Islet precursor cell (in vitro differentiated cells): ENCODE results near the gene RERE.
"Not testable (repeated sequence)": the region's sequence is repeated elsewhere in the genome, so short reads cannot be mapped to it uniquely, and the experiment has no call there.

Experiments
- DNase-seq: peaks from one replicate; pipeline ENCODE4 v3.0.0-alpha.2; 2018

RERE gene

DNA sequence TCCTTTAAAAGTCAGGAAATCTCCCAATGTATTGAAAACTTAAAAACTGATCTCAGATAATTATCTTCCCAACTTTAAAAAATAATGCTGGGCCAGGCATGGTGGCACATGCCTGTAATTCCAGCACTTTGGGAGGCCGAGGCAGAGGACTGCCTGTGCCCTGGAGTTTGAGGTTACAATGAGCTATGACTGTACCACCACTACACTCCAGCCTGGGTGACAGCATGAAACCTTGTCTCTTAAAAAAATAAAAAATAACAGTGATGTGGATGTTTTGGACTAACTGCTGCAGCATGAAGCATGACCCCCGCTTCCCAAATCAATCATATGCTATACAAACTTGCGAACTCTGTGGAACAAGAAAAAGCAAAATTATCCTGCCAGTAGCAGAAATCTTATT, 186.3 kb downstream of the RERE start:
- no peak for DNase-seq

DNA sequence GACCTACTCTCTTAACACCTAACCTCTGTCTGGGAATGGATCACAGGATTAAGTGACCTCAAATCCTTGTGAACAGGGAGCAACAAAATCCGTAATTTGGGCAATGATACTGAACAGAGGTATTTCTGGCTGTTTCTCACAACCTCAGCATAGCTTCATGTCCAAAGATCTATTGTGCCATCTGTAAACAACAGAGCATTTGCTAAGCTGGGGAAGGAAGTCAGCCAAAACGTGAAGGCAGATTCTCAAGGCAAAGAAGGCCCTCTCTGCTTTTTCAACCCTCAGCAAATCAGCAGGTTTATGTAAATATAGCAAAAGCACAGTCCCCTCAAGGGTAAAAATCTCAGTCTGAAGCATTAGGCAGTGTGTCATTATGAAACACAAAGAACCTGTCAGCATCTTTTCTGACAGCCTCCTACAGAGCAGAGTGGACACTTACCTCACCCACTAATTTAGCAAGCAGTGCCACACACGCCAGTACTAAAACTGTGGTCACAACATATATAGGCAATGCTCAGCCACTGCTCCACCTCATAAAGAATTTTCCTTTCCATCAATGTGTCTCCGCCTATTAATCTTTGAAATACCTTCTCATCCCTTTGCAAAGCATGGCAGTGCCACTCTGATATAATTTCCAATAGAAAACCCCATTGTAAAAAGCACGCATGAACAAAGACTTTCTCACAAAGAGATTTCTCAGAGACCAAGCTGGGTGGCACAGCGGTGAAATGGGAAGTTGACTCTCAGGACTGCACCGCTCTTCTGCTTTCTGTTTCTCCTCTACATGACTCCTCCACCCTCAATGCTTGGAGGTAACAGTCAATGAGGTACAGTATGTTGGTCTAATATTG, 188.0 kb downstream of the RERE start:
- no peak for DNase-seq

DNA sequence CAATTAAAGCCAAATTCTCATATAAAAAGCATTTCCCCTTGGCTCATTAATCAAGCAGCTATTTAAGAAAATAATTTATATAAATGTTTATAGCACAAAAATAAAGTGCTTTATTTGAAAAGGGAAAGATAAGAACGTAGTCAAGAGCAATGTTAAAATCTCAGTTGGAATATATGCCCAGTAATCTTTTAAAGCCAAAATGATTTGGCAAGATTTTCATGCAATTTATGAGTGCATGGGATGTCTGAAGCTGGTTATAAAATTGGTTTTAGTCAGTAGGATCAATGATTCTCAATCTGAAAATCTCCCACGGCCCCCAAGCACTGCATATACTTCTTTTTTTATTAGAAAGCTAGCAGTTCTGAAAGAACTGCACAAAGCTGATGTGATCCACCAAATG, 188.8 kb downstream of the RERE start:
- DNase-seq, result no peak

DNA sequence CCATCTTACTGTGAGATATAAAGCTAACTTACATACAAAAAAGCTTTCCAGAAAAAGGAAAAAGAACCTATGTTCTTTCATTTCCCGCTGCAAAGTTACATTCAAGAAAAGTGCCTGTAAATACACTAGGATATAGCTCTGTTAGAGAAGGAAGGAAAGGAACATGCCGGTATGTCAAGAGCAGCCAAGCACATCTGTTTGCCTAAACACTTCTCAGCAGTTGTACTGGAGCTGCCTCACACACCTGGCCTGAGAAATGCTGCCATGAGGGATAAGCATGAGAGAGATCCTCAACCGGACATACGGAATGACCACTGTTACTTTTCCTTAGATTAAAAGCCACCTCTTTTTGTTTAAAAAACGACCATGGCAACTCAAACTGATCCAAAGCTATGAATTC, 189.7 kb downstream of the RERE start:
- DNase-seq, result no peak

DNA sequence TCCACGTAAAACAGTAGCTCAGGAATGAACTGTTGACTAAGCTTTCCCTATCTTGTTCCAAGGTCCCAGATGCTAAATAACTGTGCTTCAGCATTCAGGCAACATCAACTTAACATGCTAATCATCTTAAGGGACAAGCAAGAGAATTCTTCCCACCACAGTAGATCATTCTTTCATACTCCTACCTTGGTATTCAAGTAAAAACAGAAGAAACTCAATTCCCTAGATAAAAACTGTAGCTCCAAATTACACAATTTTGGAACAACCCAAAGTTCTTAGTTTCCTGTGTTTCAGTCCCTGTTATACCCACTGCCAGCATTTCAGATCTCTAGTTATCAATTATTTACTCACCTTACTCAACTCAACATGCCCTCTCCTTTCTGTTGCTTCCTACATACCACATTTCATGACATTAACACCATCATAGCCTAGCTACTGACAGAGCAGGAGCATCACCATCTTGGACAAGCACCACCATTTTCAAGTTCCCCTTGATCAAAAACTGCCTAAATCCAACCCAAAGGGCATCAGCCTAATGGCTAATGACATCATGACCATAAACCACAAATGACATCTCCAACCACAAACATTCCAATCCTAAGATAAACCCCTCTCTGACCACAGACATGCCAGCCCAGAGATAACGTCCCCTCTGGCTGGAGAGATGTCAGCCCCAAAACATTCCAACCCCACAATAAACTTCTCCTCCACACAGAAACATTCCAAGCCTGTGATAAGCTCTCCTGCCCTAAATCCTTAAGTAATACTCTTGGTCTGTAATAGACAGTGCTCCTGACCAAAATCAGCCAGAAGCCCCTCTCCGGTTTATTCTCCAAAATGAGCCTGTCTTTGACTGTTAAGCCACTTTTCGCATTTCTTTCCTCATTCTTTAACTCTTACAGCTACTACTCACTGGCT, 191.2 kb downstream of the RERE start:
- DNase-seq, result peak; percentile 96

DNA sequence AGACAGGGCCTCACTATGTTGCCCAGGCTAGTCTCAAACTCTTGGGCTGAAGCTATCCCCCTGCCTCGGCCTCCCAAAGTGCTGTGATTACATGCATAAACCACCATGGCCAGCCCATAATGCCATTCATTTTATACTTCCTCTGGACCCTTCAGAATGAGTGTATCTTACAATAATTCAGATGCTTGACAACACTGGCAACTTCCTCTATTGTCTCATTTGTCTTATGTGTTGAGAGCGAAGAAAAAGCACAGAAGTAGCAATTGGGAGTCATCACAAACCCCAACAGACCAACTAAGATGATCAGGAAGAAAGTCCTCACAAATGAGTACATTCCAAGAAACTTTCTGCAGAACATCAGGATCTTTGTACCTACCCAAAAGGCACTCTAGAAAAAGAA, 191.9 kb downstream of the RERE start:
- DNase-seq, result no peak

DNA sequence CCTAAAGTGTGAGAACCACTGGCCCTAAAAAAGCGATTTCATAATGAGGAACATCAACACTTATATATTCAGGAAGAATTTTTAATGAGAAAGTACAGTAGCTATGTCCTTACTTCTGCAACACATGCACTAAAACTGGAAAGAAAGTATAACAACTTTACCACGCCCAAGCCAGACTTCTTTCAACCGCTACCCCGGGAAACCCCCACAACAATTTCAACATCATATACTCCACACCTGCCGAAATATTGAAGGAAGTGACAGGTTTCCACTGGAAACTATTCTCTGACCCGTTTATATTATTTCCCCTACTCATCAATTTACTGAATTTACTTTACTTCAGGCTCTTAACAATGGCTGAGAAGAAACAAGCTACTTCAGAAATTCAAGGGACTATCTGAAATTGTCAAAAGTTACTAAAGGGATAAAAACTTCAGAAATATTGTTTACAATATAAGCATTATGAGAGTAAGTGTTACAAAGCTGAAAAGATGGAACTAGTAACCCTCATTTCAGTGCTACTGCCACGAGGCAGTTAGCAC, 193.7 kb downstream of the RERE start:
- not testable (repeated sequence) for DNase-seq

DNA sequence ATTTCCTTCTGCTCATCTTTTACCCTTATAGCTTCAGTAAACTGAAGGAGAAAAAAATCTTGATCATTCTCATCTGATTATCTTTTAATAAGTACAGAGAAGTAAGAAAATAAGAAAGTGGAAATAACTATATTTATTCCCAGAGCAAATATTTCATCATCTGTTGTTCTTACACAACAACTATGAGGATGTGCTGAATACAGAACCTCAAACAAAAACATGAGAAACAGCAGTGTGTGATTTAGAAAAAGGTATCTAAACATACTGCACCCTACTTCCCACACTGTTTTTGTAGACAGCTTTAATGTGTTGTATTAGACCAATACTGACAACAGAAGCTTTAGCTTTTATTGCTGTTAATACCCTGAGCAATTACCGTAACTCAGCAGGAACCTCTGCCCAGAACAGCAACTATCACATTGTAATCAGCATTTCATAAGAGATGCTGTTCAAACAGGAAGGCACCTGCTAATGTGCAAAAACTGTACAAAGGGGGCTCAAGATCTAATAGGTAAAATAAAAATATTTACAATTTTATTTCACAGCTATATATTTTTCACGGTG, 195.6 kb downstream of the RERE start:
- not testable (repeated sequence) for DNase-seq

DNA sequence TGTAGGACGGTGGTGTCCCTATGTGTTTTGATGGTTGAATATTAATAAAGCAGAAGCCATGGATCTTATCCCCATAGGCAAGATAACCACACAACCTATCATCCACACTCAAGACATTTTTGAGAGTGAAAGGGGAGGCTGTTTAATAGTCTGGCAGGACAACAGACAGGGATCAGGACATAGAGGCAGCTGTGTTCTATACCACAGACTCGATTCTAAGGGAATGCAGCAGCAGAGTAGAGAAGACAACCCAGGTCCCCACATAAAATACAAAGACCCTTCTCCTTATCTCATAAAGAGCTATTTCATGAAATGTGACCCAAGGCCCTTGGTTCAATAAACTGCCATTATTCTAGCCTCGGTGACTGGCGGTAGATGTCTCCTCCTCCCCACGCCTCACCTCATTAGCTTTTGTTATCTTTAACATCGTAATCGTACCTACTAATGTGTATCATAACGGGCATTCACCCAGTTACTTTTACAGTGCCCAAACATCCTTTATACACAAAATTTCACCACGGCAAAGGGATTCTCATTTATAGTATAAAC, 196.3 kb downstream of the RERE start:
- DNase-seq, result not testable (repeated sequence)

DNA sequence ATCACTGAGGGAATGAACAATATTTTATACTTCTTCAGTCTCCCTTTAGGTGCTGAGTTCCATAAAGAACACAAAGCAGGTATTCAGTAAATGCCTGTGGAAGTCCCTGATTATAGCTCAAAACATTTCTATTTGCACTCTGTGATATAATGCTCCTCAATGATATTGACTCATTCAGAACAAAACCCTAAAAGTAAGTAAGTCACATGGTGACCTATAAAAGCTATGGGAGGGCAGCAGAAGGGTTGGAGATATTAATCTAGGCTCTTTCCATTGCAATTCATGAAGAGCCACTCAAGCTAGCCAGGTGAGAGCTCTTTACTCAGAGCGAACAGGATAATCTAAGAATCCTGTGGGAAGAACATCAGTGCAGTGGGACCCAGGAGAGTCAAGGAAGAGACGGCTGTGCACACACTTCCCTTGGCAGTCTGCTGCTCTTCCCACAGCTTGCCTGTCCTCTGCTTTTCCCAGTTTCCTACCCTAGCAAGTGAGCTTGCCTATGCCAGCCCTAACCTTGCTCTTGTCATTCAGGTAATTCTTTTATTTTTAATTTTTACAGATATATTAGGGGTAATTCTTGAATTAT, 197.4 kb downstream of the RERE start:
- not testable (repeated sequence) for DNase-seq

DNA sequence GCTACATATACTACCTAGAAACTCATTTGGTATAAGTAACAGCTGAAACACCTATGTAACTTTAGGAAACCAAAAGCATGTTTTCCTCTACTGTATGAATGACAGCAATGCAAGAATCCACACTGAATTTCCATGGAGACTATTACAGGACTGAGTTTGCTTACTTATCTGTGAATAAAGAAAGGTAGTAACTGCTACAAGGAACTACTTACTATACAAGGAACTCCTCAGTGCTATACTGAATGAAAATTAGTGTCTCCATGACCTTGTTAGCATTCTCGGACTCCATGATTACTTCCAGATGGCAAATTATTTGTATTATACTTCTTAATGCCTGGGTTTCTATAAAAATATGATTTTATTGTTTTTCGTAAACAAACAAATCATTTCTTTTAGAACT, 198.0 kb downstream of the RERE start:
- DNase-seq, result not testable (repeated sequence)

DNA sequence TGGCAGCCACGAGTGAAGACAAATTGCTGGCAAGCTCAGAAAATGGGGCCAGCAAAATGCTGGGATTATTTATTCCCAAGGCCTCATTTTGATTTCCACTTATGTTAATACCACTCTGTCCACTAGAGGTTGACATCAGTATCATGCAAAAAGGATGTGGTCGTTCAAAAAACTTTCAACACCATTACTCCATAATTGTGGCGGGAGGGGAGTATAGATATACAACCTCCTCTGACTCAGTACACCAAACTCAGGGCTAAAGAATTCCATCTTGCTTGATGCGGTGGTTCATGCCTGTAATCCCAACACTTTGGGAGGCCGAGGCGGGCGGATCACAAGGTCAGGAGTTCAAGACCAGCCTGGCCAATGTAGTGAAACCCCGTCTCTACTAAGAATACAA, 200.6 kb downstream of the RERE start:
- not testable (repeated sequence) for DNase-seq

DNA sequence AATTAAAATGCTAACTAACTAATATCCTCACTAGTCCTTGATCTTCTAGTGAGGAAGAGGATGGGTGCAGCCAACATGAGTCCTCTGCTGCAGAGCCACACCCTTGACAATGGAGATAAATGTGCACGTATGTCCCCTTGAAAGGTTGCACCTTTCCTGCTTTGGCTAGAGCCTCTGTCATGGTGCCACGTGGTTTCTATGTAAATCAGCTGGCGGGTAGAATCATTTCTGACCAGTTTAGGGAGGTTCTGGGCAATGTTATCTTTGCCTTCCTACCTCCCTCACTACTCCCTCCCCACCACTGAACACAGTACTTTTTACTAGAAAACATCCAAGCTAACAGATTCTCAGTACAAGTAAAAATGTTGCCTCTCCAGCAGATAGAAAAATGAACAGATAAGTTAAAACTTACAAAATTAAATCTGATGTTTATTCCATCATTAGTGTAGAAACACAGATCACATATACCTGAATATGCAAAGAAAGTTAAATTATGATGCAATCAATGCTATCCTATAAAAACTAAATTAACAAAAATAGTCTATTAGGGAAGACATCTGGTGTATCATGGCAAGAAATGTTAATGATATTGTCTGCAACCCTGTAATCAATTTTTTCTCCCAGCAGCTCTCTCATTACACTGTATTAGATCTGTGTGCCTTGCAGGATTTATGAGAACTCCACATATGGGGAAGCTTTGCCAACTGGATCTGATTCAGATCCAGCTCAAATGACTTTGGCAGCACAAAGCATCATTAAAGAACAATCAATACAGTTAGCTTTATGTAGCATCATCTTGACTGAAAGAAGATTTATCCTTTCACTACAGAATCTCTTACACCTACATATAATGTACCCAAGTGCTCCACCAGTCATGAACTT, 205.6 kb downstream of the RERE start:
- DNase-seq, result not testable (repeated sequence)

DNA sequence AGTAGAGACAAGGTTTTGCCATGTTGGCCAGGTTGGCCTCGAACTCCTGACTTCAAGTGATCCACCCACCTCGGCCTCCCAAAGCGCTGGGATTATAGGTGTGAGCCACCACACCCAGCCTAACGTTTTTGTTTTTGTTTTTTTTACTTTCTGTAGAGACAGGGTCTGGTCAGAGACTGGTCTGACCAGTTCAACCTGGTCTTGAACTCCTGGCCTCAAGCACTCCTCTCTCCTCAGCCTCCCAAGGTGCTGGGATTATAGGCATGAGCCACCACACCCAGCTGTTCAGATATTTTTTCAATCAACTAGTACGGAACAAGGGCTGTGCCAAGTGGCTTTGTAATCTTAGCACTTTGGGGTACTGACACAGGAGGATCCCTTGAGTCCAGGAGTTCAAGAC, 209.5 kb downstream of the RERE start:
- no peak for DNase-seq

DNA sequence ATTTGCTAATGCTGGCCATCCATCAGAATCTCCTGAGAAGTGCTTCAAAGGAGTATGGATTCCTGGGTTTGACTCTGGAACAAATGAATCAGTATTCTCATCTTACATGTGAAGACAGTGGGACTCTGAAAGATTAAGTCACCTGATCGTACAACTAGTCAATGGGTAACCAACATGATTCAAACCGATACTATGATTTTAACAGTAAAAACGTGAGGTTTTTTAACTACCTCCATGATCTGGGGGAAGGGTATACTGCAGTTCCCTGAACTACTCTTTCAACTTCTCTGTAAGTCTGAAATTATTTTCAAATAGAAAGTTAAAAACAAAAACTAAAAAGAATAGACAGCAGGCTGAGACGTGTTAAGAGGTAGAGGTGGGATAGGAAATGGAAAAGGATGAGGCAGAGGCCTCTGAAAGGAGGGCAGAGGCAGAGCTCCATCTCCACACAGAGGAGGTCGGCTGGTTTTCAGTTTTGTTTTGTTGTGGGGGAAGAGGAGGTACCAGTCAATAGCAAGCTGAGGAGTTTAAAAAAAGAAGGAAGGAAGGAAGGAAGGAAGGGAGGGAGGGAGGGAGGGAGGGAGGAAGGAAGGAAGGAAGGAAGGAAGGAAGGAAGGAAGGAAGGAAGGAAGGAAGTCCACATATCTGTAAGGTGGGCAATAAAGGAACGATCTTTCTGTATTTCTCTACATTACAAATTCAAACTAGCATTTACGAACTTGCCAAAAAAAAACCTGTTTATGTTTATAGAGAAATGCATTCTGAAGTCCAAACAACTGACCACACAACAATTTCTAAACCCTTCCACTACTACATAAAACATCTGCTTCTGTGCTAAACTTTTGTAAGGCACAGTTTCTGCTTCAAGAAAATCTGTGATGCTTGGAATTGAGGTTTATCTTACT, 213.1 kb downstream of the RERE start:
- no peak for DNase-seq

DNA sequence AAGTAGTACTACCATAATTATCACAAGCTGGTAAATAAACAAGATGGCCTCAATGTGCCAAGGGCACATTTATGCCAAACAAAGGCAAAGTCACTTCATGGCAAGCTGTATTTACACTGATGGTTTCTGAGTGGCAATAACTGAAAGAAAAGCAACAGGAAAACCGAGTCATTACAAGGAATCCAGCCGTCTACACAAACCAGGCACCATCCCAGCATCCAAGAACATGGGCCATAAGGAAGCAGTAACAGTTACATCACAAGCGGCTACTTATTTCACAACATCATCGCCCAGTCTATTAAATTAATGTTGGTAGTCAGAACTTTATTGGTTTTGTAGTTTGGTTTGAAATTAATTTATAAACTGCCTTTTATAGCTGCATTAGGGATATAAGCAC, 214.2 kb downstream of the RERE start:
- DNase-seq, result no peak

DNA sequence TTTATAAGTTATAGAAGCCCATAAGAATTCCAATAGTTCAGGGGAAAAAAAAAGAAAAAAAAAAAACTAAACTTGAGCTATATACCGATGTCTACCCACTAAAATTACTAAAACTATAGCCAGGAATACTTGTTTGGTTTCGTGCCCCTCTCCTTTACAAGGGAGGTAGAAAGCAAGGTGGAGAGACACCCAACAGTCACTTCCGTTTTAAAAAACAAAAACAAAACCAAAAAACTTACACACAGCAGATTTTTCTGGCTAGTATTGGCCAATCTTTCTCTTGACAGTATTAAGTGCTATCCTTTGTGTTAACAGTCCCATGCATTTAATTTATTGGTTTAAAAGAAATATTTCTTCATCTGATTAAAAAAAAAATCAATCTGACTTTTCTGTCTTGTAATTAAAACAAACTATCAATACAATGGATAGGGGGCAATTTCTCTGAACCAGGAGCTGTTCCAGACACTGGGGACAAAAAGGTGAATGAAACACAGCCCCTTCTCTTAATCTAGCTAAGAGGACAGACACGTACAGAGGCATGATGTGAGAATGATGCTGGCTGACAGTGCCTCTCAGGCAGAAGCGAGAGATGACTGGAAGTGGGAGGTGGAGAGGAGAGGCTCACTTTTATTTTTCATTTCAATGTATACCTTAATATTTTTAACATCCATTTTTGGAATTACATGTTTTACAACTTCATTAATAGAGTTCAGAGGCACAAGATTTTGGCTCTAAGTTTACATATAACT, 214.8 kb downstream of the RERE start:
- DNase-seq, result no peak

DNA sequence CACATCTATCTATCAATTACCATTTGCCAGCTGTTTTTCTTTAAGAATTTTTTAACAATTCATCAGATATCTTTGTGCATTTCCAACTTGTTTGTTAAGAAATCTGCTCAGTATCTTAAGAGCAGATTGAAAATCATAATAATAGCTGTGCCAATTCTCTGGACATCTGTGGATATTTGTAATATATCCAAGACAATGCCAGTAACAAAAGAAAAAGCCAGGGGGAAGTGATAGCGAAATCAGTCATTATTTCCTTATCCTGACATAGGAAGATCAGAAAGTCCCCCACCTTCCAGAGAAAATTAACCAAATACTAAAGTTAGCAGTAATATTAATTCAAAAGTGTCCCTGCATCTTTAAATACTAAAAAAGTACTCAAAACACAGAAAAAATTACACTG, 217.1 kb downstream of the RERE start:
- no peak for DNase-seq

DNA sequence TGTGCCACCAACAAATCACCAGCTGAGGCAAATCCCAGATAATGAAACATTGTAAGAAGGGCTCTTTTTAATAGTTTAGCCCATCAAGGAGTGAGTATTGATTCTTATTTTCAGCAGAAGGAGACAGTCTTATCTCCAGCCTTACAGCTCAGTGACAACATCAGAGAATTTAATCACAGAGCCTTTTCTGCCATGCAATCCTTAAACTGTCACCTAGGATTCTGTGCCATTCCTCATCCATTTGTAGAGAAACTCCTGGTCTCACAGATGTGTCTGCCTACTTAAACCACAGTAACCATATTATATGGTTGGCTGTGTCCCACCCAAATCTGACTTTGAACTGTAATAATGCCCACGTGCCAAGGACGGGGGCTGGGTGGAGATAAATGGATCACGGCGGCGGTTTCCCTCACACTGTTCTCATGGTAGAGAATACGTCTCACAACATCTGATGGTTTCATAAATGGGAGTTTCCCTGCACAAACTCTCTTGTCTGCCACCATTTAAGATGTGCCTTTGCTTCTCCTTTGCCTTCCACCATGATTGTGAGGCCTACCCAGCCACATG, 217.7 kb downstream of the RERE start:
- no peak for DNase-seq
